ENCODE measurements around the gene NUCB2.
"Not testable (repeated sequence)": the region's sequence is repeated elsewhere in the genome, so short reads cannot be mapped to it uniquely, and the experiment has no call there.

Gene NUCB2

GRCh38 chr11:17276236-17277023, at the start of gene NUCB2:
Gene NUCB2, plus strand, starts transcription at chr11:17276739. Its CDS starts 18,585 bp downstream, at chr11:17295324.
- H3K27ac ChIP-seq, result peak within 1 kb of the TSS; percentile 86

GRCh38 chr11:17228186-17228925, 48.2 kb upstream of the NUCB2 start:
- H3K27ac ChIP-seq, result not testable (repeated sequence)

More at GRCh38 chr11:17276236-17277023, at the start of gene NUCB2:
- no peak for TF ChIP-seq CTCF (conservative IDR thresholded peaks at IDR 0.05)

GRCh38 chr11:17229481-17230152, 46.9 kb upstream of the NUCB2 start:
- no peak overlapping the region for H3K27ac ChIP-seq
- no peak for TF ChIP-seq CTCF (conservative IDR thresholded peaks at IDR 0.05)

GRCh38 chr11:17230867-17231851, 45.4 kb upstream of the NUCB2 start:
- no peak overlapping the region for H3K27ac ChIP-seq

GRCh38 chr11:17233101-17233500, 43.4 kb upstream of the NUCB2 start:
- TF ChIP-seq CTCF (conservative IDR thresholded peaks at IDR 0.05), result no peak
- no peak overlapping the region for H3K27ac ChIP-seq

More at GRCh38 chr11:17230867-17231851, 45.4 kb upstream of the NUCB2 start:
- no peak for TF ChIP-seq CTCF (conservative IDR thresholded peaks at IDR 0.05)

GRCh38 chr11:17238377-17238776, 38.2 kb upstream of the NUCB2 start:
- no peak for TF ChIP-seq CTCF (conservative IDR thresholded peaks at IDR 0.05)
- peak overlapping the region; percentile 76 for H3K27ac ChIP-seq

- H3K27ac ChIP-seq, result not testable (repeated sequence)
Observed at GRCh38 chr11:17239927-17240326, 36.6 kb upstream of the NUCB2 start.

Measured in VCaP (cell line).